ES-I3 (cell line): ENCODE data around the gene RPS21.

Experiments
- H3K36me3 ChIP-seq: 2 replicates; pipeline ENCODE4 v1.6.1; 2013; ENCODE audit warnings: mild to moderate bottlenecking, low read length, control low read depth, moderate library complexity; ENCODE audit not compliant: insufficient read depth
- H3K4me1 ChIP-seq: 2 replicates; pipeline ENCODE4 v1.6.1; 2013; ENCODE audit warnings: mild to moderate bottlenecking, control low read depth, low read length; ENCODE audit not compliant: insufficient read depth
- H3K9ac ChIP-seq: 2 replicates; pipeline ENCODE4 v1.6.1; 2013; ENCODE audit warnings: low read depth, mild to moderate bottlenecking, low read length, moderate library complexity
- H3K9me3 ChIP-seq: 2 replicates; pipeline ENCODE4 v1.6.1; 2013; ENCODE audit warnings: mild to moderate bottlenecking, low read length, moderate library complexity; ENCODE audit not compliant: control insufficient read depth, insufficient read depth

The RPS21 gene

DNA sequence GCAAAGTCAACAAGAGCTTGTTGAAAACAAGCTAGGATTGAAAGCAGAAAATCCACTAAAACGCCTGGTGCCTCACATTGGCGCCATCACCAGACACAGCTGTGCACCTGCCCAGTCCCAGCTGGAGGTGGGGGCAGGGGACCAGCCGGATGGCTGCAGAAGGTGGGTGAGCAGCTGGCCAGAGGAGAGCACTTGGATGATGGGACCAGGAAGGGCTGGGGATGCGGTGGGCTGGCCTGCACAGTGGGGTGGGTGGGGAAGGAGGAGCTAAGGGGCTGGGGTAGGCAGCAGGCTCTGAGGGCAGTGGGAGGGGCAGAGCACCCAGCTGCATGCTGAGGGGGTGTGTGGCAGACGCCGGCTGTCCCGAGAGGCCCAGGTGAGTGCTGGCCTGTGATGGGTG, 13.1 kb downstream of the RPS21 start:
- no peaks in the 10 kb centered on the region for H3K36me3 ChIP-seq
- H3K9ac ChIP-seq: no peak overlapping the region
- H3K9me3 ChIP-seq: no peaks in the 10 kb centered on the region

GRCh38 chr20:62400541-62400940, 13.6 kb downstream of the RPS21 start:
- Histone ChIP-seq H3K36me3 (no peaks in the 10 kb centered on the region), H3K4me1 (no peaks in the 10 kb centered on the region), H3K9ac (no peak overlapping the region), H3K9me3 (no peaks in the 10 kb centered on the region)

More for the DNA sequence above, 13.1 kb downstream of the RPS21 start:
- H3K4me1 ChIP-seq: no peaks in the 10 kb centered on the region

GRCh38 chr20:62401331-62401779, 14.5 kb downstream of the RPS21 start:
- Histone ChIP-seq H3K9me3 (no peaks in the 10 kb centered on the region), H3K36me3 (no peaks in the 10 kb centered on the region), H3K9ac (no peak overlapping the region), H3K4me1 (no peaks in the 10 kb centered on the region)

DNA sequence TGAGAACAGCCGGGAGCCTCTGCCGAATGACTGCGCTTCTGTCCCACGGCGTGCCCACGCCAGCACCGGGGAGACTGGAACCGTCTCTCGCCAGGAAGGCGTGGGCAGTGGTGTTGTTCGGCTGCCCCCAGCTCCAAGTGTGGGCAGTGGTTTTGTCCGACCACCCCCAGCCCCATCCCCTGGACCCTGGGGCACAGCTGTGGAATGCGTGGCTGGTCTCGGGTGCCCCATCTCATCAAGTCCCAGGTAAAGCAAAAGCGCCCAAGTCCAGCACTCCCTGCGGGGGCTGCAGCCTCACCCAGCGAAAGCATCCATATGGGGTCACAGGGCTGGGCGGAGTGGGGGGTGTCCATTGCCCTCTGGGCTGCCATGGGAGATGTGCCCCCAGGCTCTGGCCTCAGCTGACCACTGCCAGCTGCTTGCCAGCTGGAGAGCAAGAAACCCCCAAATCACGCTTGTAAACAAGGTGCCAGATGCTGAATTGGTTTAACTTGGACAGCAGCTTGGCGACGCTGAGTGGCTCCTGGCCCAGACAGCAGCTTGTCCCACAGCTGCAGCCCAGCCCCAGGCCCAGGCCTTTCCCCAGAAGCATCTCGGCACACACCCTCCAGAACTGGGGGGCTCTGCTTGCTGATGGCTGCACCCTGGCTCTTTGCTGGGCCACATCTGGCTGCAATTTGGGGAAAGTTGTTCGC, 15.7 kb downstream of the RPS21 start:
- Histone ChIP-seq H3K4me1 (no peaks in the 10 kb centered on the region; the same call in 1 of the 2 replicates), H3K36me3 (no peaks in the 10 kb centered on the region), H3K9ac (no peak overlapping the region), H3K9me3 (no peaks in the 10 kb centered on the region)

DNA sequence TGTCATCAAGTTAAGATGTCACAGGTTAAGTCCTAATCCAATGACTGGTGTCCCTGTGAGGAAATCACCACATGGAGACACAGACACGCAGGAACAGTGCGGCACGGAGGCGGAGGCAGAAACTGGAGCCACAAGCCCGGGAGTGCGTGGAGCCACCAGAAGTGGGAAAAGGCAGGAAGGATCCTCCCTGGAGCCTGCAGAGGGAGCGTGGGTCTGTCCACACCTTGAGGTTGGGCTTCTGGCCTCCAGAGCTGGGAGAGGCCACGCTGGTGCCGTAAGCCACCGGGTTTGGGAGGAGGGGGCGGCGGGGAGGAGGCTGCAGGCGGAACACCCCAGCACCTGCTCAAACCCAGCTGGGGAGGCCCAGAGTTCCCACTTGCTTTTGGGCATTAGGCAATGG, 16.4 kb downstream of the RPS21 start:
- H3K36me3 ChIP-seq: no peaks in the 10 kb centered on the region
- H3K9ac ChIP-seq: no peak overlapping the region
- no peaks in the 10 kb centered on the region; the same call in 1 of the 2 replicates for H3K4me1 ChIP-seq
- no peaks in the 10 kb centered on the region for H3K9me3 ChIP-seq

- Histone ChIP-seq H3K9ac (no peak overlapping the region), H3K4me1 (no peaks in the 10 kb centered on the region; the same call in 1 of the 2 replicates), H3K9me3 (no peaks in the 10 kb centered on the region), H3K36me3 (no peaks in the 10 kb centered on the region)
Observed at GRCh38 chr20:62404112-62404665, 17.3 kb downstream of the RPS21 start.

DNA sequence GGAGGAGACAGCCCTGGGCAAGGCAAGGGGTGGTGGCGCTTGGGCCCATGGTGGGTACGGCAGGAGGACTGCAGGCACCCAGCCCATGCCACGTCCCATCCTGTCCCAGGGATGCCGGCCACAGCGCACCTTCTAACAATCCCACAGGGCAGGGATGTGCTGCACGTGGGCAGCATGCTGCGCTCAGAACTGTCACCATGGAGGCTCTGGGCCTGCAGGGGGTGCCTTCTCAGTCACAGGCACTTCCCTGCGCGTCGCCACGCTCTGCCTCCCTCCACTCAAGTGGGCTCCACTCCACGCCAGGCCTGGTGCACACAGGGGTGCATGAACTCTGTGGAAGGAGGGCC, 17.8 kb downstream of the RPS21 start:
- Histone ChIP-seq H3K9ac (no peak overlapping the region), H3K36me3 (no peaks in the 10 kb centered on the region), H3K4me1 (no peaks in the 10 kb centered on the region; the same call in 1 of the 2 replicates)

GRCh38 chr20:62405108-62405980, 18.4 kb downstream of the RPS21 start:
- H3K9me3 ChIP-seq: no peaks in the 10 kb centered on the region
- no peaks in the 10 kb centered on the region; the same call in 1 of the 2 replicates for H3K4me1 ChIP-seq
- H3K9ac ChIP-seq: no peak overlapping the region
- no peaks in the 10 kb centered on the region for H3K36me3 ChIP-seq

More for the DNA sequence above, 17.8 kb downstream of the RPS21 start:
- no peaks in the 10 kb centered on the region for H3K9me3 ChIP-seq

DNA sequence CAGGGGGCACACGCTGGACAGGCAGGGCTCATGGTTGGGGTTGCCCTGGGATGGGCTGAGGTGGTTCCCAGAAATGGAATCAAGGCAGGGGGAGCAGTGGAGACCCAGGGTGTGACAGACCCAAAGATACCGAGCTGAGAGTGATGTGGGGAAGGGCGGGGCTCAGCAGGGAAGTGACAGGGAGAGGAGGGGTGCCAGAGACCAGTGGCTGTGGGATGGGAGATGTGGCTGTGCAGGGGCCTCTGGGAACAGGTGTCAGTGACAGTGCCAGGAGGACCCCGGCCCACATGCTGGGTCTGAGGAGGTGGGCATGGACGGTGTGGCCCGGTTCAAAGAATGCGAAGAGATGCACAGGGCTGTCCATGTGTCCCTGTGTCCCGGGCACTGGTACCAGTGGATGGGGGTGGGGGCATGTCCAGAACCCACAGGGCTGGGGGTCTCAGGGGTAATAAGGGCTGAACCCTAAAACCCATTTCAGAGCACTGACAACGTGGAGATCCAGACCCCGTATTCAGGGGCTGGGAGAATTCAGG, 19.1 kb downstream of the RPS21 start:
- Histone ChIP-seq H3K4me1 (no peaks in the 10 kb centered on the region; the same call in 1 of the 2 replicates), H3K9ac (peak overlapping the region; percentile 52; the same call in 1 of the 2 replicates)

DNA sequence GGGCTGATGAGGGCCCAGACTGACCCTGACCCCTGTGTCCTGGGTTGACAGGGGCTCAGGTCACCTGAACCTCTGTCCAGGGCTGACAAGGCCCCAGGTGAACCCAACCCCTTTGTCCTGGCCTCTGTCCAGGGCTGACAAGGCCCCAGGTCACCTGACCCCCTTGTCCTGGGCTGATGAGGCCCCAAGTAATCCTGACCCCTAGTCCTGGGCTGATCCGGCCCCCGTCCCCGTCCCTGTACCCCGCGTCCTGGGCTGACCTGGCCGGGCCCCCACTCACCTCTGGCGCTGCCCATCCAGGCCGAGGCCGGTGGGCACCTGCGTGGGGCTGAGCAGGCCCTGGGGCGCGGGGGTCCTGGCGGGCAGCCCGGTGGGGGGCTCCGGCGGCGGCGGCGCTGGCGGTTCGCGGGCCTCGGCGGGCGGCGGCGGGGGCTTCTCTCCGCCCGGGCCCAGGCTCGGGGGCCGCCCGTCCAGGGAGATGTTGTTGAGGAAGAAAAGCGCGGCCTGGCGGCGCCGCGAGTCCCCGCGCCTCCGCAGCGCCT, 19.8 kb downstream of the RPS21 start:
- H3K4me1 ChIP-seq: no peaks in the 10 kb centered on the region; the same call in 1 of the 2 replicates
- no peaks in the 10 kb centered on the region for H3K36me3 ChIP-seq
- H3K9me3 ChIP-seq: no peaks in the 10 kb centered on the region
- H3K9ac ChIP-seq: peak overlapping the region; percentile 52

More for the DNA sequence above, 19.1 kb downstream of the RPS21 start:
- H3K36me3 ChIP-seq: no peaks in the 10 kb centered on the region
- H3K9me3 ChIP-seq: no peaks in the 10 kb centered on the region

GRCh38 chr20:62407221-62407992, 20.5 kb downstream of the RPS21 start, which contains the start of gene CABLES2:
Gene CABLES2 (minus strand): TSS chr20:62407285. CDS start chr20:62407276, 9 bp downstream.
- Histone ChIP-seq H3K9me3 (no peaks in the 10 kb centered on the region), H3K36me3 (no peaks in the 10 kb centered on the region), H3K9ac (peak within 1 kb of the TSS; percentile 52), H3K4me1 (no peaks in the 10 kb centered on the region; the same call in 1 of the 2 replicates)

GRCh38 chr20:62408055-62408454, 21.2 kb downstream of the RPS21 start:
- Histone ChIP-seq H3K4me1 (no peaks in the 10 kb centered on the region; the same call in 1 of the 2 replicates), H3K9me3 (no peaks in the 10 kb centered on the region), H3K36me3 (no peaks in the 10 kb centered on the region), H3K9ac (no peak overlapping the region)

DNA sequence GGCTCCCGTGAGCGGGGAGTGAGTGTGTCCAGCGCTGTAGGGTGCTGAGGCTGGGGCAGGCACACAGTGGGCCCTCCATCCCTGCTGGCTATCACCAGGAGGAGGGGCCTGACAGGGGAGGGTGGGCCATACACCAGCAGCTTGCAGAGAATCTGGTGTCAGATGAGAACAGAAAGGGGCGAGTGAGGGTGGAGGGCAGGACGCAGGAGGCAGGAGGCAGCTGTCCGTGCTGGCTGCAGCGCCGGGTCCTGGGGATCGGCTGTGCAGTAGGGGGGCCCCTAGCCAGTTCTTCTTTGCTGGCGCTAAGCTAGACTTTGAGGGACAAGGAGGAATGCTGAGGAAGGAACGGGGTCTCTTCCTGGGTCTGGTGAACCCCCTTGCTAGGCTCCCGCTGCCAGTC, 21.7 kb downstream of the RPS21 start:
- no peak overlapping the region for H3K9ac ChIP-seq
- H3K36me3 ChIP-seq: no peaks in the 10 kb centered on the region

More for the DNA sequence above, 21.7 kb downstream of the RPS21 start:
- H3K4me1 ChIP-seq: no peaks in the 10 kb centered on the region; the same call in 1 of the 2 replicates
- no peaks in the 10 kb centered on the region for H3K9me3 ChIP-seq
